NCI-H2196 (cell line): ENCODE results near the gene TRIM14.
"Not testable (repeated sequence)": the region's sequence is repeated elsewhere in the genome, so short reads cannot be mapped to it uniquely, and the experiment has no call there.

Source experiments
- DNase-seq: peaks from one replicate; lab custom pipeline; 2025; ENCODE audit not compliant: unreplicated experiment; lab: John Stamatoyannopoulos, UW

The TRIM14 gene

DNA sequence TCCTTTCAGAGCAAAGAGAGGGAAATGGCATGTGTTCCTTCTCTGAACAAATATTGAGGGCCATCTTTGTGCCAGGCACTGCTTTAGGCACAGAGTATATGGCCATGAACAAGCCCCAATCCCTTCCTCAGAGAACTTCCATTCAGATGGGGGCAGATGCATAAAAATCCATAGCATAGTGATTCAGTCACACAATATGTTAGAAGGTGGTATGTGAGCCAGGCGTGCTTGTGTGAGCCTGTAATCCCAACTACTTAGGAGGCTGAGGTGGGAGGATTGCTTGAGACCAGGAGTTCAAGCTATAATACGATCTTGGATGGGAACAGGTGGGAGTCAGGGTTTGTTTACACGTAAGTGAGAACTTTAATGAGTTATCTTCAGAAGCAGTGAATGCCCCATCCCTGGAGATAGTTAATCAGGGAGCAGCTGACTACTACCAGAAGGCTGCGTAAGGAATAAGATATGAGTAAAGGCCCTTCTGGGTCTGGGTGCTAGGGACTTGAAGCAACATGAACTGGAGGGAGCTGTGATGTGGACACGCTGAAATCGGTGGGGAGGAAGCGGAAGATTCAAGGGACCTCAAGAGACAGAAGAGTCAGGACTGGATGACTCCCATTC is 35.3 kb downstream of the TRIM14 start:
- no peak for DNase-seq

DNA sequence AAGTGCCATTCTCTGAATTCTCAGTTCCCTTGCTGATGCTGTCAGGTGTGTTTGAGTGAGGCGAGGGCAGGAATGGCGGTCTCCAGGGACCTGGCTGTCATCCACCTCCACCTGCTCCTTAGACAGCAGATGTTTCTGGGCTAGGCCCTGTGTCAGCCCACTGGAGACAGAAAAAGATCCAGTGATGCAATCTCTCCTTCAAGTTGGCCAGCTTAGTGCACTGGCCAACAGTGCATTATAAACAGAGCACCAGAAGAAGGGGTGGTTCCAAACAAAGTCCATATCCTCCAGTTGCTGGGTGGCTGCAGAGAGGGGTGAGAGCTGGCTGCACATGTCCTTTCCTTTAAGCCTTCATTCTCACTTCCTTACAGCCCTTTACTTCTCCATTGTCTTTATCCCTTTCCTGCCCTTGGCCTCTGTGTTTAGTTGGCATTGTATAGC is 35.9 kb downstream of the TRIM14 start:
- no peak for DNase-seq

DNA sequence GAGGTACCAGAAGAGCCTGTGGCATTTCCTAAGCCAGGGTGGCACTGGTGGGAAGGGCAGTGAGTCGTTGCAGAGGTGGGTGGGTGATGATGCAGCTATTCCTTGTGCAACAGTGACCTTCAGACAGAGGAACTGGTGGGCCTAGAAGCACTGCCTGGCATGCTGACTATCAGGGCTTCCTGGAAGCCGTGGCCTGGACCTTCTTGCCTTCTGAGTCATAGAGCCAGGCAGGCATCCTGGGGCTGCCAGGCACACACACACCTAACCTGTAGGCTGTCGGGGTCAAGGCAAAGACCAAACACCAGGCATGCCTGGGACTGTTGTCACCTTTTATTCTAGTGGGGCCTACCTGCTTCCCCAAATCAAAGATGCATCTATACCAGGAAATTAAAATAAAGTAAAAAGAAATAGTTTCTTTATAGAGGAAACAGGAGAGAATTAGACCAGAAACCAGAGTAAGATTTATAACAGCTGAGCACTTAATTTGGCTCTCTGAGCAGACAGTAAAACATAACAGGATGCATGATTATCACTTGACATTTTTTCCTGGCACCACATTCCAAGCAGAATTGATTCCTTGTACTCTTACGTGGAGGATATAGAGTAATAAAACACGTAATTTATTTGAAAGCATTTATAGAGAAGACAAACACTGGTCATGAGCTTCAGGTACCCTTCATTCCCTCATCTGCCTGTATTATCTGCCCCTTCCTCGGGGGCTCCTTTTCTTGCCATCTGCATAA is 37.4 kb downstream of the TRIM14 start:
- no peak for DNase-seq

DNA sequence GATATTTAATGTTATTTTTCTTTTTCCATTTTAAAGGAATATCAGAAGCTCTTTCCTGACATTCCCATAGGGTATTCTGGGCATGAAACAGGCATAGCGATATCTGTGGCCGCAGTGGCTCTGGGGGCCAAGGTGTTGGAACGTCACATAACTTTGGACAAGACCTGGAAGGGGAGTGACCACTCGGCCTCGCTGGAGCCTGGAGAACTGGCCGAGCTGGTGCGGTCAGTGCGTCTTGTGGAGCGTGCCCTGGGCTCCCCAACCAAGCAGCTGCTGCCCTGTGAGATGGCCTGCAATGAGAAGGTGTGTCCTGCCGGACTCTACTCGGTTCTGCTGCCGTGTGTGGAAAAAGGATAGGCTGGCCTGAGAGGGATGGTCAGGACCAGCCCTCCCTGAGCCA is 38.2 kb downstream of the TRIM14 start:
- no peak for DNase-seq

DNA sequence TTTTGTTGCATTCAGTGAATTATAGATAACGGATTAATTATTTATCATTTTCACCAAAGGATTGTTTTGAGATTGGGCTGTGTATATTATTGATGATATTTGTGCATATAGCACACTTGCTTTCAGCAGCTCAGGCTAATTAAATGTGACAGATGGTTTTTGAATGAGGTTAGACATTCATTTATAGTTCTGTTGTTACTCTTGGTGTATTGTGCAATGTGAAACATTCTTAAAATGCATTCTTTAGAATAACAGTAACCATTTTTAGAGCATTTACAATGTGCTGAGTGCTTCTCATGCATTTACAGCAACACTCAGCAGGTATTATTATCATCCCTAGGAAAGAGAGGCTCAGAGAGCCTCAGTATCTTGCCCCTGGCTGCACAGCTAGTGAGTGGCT is 38.7 kb downstream of the TRIM14 start:
- no peak for DNase-seq

DNA sequence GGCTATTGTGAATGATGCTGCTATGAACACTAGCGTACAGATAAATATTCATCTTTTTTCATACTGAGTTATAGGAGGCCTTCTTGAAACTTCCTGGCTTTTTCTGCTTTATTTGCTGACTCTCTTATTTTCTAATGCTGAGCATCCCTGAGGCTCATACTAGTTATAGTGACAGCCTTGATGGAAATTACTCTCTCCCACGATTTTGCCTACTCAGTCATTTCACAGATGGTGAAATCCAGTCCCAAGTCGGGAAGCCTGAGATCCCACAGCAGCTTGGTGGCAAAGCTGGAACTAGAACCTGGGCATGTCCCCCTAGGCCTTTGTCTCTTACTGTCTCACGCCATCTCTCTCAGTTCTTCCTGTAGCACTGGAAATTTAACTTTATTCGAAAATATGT is 40.1 kb downstream of the TRIM14 start:
- no peak for DNase-seq

DNA sequence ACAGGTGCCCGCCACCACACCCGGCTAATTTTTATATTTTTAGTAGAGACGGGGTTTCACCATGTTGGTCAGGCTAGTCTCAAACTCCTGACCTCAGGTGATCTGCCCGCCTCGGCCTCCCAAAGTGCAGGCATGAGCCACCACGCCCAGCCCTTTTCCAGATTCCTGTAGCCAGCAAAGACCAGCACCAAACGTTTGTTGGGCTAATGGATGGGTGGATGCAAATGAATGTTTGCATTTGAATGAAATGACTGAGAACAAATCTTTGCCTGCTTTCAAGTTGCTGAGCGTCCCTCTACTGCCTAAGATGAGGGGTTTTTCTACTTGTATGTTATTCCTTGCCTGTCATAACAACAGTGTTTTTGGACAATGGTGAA is 42.5 kb downstream of the TRIM14 start:
- DNase-seq, result not testable (repeated sequence)

DNA sequence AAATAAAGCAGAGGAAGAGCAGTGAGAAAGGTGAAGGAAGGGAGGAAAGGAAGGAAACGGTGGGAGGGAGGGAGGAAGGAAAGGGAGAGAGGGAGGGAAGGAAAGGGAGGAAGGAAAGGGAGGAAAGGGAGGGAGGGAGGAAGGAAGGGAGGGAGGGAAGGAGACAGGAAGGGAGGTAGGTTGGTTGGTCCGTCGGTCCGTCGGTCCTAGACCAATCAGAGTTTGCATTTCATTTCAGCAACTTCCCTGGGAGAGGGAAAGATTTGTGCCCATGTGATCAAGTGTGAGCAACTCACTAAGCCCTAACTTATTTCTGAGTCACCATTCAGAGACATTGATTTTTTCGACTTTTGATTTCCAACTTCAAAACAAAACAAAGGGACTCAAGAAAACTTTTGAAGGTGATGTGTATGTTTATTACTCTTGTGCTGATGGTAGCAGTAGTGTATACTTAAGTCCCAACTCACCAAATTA is 43.7 kb downstream of the TRIM14 start:
- DNase-seq, result no peak

DNA sequence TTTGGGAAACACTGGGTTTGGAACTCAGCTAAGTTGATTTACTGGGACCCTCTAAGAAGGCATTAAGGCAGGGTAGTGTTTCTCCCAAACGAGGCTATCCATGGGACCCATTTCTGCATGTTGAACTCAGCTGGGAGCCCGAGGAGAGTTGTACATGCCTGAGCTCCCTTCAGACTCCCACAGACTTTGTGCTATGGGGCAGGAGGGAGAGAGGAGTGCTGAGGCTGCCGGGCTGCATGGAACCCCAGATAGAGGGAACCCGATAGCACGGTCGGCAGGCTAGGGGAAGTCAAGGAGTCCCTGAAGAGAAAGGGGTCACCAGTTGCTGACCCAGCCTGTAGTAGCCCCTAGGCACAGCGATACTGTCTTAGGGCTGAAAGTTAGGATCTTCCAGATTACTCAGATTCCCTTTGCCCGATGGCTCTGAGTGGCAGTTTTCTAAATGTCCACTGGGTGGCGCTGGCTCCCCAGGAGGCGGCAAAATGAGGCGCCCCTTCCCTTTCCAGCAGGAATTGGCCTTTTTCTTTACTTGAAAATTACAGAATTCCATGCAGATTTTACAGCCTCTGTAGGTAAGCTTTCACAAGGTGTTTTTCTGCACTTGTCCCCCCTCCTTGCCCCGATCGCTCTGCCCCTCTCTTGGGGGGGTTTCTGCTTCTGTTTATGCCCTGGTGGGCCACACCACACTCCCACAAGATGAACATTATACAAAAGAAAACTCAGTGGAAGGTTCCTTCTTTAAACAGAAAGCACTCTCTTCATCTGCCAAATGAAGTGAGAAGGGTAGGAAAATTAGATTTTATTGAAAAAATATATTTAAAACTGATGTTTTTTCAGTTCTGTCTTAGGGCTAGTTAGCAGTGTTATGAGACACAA is 44.7 kb downstream of the TRIM14 start:
- DNase-seq, result peak; percentile 64

DNA sequence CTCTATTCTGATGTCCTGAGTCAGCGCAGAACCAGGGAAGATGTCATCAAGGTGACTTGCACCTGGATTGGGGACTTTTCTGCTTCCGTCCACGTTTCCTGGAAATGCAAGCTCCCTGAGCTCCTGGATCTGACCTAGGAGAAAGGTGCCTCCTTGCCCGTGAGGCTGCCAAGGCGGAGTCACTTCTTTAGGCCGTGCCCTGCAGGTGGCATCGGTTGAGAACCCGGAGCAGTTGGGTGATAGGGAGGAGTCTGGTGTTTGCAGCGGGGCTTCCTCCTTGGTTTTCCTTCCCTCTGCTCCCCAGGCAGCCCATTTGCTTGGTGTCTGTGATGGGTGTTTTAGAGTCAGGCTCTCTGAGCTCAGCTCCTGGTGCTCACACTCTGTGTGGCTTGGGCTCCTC is 47.3 kb downstream of the TRIM14 start:
- no peak for DNase-seq

DNA sequence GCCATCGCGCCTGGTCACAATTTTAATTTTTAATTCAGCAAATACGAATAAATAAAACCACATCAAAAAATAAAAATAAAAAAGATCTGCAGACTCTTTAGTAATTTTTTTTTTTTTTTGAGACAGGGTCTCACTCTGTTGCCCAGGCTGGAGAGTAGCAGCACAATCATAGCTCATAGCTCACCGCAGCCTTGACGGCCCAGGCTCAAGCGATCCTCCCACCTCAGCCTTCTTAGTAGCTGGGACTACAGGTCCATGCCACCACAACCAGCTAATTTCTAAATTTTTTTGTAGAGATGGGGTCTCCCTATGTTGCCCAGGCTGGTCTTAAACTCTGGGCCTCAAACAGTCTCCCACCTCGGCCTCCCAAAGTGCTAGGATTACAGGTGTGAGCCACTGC is 48.3 kb downstream of the TRIM14 start:
- DNase-seq, result no peak

DNA sequence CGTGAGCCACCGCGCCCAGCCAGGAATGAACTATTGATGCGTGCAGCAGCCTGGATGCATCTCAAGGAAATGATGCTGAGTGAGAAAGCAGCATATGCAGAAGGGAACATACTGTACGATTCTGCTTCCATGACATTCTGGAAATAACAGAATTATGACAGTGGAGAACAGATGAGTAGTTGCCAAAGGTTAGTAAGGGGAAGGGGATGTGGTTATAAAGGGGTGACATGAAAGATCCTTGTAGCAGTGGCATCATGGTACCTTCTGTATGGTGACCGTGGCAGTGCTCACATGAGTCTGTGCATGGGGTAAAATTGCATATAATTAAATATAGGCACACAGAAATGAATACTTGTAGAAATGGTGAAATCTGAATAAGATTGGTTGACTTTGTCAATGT is 49.5 kb downstream of the TRIM14 start:
- DNase-seq, result no peak

DNA sequence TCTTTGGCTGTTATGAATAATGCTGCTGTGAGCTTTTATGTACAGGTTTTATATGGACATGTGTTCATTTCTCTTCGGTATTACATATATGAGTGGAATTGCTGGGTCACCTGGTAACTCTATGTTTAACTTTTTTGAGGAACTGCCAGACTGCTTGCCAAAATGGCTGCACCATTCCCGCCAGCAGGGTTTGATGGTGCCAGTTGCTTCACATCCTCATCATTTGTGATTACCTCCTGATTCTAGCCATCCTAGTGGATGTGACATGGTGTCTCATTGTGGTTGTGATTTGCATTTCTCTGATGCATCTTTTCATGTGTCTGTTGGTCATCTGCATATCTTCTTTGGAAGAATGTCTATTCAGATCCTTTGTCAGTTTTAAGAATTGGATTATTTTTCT is 51.8 kb downstream of the TRIM14 start:
- no peak for DNase-seq

DNA sequence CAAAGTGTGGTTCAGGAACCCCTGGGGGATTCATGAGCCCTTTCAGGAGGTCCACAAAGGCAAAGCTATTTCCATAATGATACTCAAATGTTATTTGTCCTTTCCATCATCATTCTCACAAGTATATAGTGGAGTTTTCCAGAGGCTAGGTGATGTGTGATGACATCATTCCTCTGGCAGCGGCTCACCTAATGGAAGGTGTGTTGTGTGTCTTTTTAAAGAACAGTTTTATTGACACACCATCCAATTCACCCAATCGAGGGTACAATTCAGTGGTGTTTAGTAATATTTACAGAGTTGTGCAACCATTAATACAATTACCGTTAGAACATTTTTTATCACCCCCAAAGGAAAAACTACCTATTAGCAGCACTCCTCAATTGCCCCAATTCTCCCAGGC is 52.8 kb downstream of the TRIM14 start:
- no peak for DNase-seq

DNA sequence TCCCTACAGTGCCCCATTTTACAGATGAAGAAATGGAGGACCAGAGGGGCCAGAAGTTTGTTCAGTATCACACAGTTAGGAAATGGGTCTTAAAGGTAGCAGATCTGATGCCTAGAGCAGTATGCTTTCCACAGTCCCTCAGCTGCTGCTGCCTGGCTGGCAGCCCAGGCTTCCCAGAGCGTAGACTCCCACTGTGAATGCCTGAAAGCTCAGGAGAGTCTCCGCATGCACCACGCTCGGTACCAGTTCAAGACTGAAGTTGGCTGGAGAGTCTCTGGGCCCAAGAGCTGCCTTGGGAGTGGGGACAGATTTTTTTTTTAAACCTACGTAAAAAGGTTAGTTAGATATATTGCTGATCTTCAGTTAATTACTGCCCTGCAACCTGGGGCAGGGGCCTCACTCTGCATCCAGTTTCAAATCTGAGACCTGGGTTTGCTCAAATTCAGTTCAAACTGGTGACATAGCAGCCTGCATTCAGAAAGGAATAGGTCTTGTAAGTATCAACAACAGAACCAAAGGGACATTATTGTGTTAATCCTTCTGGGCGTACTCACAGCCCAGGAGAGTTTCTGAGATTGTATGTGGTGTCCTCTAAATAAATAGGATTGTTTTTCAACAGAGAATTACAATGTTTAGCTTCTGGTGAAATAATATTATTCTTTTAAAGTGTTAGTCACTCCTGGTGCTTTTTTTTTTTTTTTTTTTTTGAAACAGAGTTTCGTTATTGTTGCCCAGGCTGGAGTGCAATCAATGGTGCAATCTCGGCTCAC is 54.2 kb downstream of the TRIM14 start:
- DNase-seq, result no peak

DNA sequence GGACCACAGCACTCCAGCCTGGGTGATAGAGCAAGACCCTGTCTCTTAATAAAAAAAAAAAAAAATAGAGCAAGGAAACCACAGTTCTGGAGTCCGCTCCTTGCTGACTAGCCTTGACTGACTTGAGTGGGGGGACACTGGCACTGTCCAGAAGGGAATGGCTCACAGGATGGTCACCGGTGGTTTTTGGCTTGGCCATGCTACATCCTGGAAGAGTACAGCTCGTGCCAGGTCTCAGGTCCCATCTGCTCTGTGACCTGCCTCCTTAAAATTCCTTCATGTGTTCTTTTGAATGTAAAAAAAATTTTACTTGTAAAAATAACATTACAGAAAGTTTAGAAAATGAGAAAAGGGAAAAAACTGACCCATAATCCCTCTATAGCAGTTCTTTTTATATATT is 56.9 kb downstream of the TRIM14 start:
- DNase-seq, result no peak

DNA sequence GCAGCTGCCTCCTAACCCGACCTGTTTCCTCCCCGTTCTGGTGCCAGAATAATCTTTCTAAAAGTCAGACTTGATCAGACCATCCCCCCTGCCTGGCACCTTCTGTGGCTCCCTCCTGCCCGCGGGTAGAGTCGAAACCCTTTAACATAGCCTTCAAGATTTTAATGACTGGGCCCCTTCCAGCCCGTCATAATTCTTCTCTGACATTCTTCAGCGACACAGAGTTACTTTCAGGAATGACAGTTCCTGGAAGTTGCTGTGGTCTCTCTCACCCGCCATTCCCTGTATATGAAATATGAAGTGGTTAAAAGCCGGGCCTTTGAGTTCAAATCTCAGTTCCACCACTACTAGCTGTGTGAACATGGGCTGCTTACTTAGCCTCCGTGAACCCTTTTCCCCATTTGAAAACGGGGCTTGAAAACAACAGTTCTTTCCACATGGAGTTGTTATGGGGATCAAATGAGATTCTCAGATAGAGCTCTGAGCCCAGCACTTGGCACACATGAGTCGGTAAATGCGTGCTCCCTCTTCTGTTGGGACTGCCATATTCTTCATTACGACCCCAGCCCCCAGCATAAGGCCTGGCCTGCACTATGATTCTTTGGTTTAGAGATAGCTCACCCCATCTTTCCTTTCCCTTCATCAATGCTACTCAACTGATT is 61.8 kb downstream of the TRIM14 start:
- no peak for DNase-seq

DNA sequence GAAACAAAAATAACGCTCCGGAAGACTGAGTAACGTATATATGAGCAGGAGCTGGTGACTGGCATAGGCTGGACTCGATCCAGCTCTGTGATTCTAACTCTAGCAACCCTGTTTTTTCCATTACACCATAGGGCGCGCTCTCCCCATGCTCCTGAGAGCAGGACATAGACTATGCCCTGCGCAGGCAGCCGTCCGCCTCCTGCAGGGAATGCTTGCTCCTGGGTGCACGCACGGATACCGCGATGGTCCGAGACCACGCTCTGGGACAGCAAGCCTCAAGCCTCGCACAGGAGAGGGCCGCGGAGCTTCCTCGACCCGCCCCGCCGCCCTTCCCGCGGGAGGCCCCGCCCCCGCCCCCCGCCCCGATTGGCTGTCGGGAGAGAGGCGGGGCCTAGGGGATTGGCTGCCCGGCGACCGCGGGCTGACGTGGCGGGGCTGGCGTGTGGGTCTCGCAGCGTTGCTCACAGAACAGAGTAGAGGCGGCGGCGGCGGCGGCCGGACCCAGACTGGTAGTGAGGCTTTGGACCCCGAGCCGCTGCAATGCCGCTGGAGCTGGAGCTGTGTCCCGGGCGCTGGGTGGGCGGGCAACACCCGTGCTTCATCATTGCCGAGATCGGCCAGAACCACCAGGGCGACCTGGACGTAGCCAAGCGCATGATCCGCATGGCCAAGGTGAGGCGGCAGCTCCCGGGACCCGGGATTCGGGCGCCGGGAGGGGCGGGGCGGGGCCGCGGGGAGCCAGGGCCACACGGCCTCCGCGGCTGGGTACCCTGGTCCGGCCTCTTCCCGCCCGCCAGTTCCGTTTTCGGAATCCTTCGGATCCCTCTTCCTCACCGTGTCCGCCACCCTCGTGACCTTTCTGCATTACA is 62.5 kb downstream of the TRIM14 start, which contains the start of gene NANS:
TSS of gene NANS (plus strand) at position 464 of the 869 bp plus-strand sequence. CDS start at position 541, 77 bp downstream.
- DNase-seq, result peak; percentile 89

DNA sequence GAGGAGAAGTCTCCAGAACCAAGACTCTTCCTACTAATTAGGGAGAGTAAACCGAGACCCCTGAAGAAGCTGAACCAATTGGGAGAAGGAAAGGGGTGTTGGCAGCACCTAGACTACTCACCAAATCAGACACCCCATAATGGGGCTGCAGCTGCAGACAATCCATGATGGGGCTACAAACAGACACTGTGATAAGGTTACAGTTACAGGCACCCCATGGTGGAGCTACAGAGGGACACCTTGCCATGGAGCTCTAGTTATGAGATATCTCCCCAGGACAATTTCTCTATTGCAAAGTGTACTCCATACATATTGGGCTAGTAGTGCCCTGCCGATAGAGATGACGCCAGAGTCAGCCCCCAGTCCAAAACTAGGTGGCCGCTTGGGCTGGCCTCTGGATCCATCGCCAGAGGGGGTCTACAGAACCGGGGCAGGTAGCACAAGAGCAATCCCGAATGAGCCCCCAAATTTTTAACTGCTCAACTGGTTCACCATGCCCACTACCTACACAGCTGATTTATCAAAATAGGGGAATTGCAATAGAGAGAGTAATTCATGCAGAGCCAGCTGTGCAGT is 64.6 kb downstream of the TRIM14 start:
- DNase-seq, result no peak
